Upper lobe of left lung (tissue), 4 donors: ENCODE measurements around the gene ZNF197.

Source experiments
- POLR2AphosphoS5 ChIP-seq, 2 donors: sonication (generic); formaldehyde crosslinking; IDR thresholded peaks; one replicate each; pipeline ENCODE4 v1.5.1; 2017; ENCODE audit warnings: antibody characterized with exemption in 2 of 2
- TF ChIP-seq, protein P1 (sequence below), 6 experiments: fragments of 450-650 bp in 4 of 6; fragments of 200-600 bp in 2 of 6; sonication (generic) in 2 of 6; IDR thresholded peaks; one replicate each; pipeline ENCODE4 v1.5.1; 2016 to 2019; ENCODE audit warnings: antibody characterized with exemption in 6 of 6

DNA sequence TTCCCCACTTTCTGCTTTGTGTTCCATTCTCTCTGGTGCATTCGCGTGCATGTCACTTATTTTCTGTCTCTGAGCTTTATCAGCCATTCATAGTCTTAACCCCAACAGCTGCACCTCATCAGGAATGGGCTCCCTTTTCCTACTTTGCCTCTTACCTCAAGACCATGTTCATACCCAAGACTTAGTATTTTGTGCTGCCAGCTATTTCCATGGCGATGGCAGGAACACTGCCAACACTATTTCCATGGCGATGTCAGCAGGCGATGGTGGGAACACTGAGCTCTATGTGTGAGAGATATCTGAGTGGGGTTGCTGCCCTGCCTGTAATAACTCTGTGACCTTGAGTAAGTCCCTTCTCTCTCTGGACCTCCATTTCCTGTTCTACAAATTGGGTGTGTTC, 29.2 kb downstream of the ZNF197 start:
- TF ChIP-seq POLR2AphosphoS5 (IDR thresholded peaks at IDR 0.05), result no peak
- TF ChIP-seq, protein P1, sequence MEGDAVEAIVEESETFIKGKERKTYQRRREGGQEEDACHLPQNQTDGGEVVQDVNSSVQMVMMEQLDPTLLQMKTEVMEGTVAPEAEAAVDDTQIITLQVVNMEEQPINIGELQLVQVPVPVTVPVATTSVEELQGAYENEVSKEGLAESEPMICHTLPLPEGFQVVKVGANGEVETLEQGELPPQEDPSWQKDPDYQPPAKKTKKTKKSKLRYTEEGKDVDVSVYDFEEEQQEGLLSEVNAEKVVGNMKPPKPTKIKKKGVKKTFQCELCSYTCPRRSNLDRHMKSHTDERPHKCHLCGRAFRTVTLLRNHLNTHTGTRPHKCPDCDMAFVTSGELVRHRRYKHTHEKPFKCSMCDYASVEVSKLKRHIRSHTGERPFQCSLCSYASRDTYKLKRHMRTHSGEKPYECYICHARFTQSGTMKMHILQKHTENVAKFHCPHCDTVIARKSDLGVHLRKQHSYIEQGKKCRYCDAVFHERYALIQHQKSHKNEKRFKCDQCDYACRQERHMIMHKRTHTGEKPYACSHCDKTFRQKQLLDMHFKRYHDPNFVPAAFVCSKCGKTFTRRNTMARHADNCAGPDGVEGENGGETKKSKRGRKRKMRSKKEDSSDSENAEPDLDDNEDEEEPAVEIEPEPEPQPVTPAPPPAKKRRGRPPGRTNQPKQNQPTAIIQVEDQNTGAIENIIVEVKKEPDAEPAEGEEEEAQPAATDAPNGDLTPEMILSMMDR (IDR thresholded peaks at IDR 0.05), result no peak
